Karpas-422 (cell line): ENCODE measurements around the gene CREB5. TPM values are rescaled to one million over a fixed set of nuclear protein-coding genes. Genes with fewer than 3 reads are reported as not detected.
A peak's percentile ranks its signal among the peaks of the same experiment; 100 is the strongest.
"Not testable (repeated sequence)": the region's sequence is repeated elsewhere in the genome, so short reads cannot be mapped to it uniquely, and the experiment has no call there.

ENCODE experiments used
- DNase-seq: peaks from one replicate; pipeline ENCODE4 v3.0.0-alpha.2; 2015
- H2AFZ ChIP-seq: fragments of 200-600 bp; sonication (generic); 2 replicates; pipeline ENCODE4 v1.6.1; 2014; ENCODE audit warnings: antibody characterized with exemption, low read length, mixed read lengths
- H3K27ac ChIP-seq: fragments of 200-600 bp; sonication (generic); 2 replicates; pipeline ENCODE4 v1.5.1; 2014; ENCODE audit warnings: mild to moderate bottlenecking, low read length, moderate library complexity
- H3K27me3 ChIP-seq: fragments of 200-600 bp; sonication (generic); 2 replicates; pipeline ENCODE4 v1.6.1; 2014; ENCODE audit warnings: low read length, mixed read lengths
- H3K36me3 ChIP-seq: fragments of 200-600 bp; sonication (generic); 2 replicates; pipeline ENCODE4 v1.6.1; 2014; ENCODE audit warnings: low read length, mixed read lengths; ENCODE audit not compliant: insufficient read depth
- H3K4me1 ChIP-seq: fragments of 200-600 bp; sonication (generic); 2 replicates; pipeline ENCODE4 v1.6.1; 2014; ENCODE audit warnings: mild to moderate bottlenecking, low read length, mixed read lengths
- H3K4me2 ChIP-seq: fragments of 200-600 bp; sonication (generic); 2 replicates; pipeline ENCODE4 v1.6.1; 2014; ENCODE audit warnings: low read length, low read depth, mild to moderate bottlenecking; ENCODE audit not compliant: poor library complexity, severe bottlenecking
- H3K4me3 ChIP-seq: fragments of 200-600 bp; sonication (generic); 2 replicates; pipeline ENCODE4 v1.5.1; 2014; ENCODE audit warnings: mild to moderate bottlenecking, antibody characterized with exemption, low read length, mixed read lengths
- H3K79me2 ChIP-seq: fragments of 200-600 bp; sonication (generic); 2 replicates; pipeline ENCODE4 v1.6.1; 2014; ENCODE audit warnings: mild to moderate bottlenecking, low read length, mixed read lengths
- H3K9ac ChIP-seq: fragments of 200-600 bp; sonication (generic); 2 replicates; pipeline ENCODE4 v1.6.0; 2014; ENCODE audit warnings: low read length
- H3K9me2 ChIP-seq: fragments of 200-600 bp; sonication (generic), shearing (Covaris generic); replicated peaks from 2 replicates; pipeline ENCODE4 v1.6.0; 2014; ENCODE audit warnings: mild to moderate bottlenecking, low read length, moderate library complexity; ENCODE audit not compliant: insufficient read depth
- H3K9me3 ChIP-seq: fragments of 300-700, 200-600 bp; sonication (generic); 2 replicates; pipeline ENCODE4 v1.6.1; 2014; ENCODE audit warnings: low read length, mixed read lengths
- H4K20me1 ChIP-seq: fragments of 200-600 bp; sonication (generic); 2 replicates; pipeline ENCODE4 v1.6.1; 2014; ENCODE audit warnings: mild to moderate bottlenecking, antibody characterized with exemption, low read length, low read depth; ENCODE audit not compliant: insufficient read depth
- total RNA-seq: library from RNA; depleted of rRNA; stranded (reverse); fragments of >200 nt; shearing (Covaris generic); gene quantifications from 2 replicates; pipeline ENCODE4 v1.2.3, GENCODE V29; 2014; ENCODE audit warnings: low replicate concordance

CREB5 gene
- total RNA-seq, 1 experiment from 2014 or later = 52.1 TPM

GRCh38 chr7:28395831-28396230 lies 16.5 kb upstream of the CREB5 start:
- no peak for DNase-seq
- 0 out of 2 replicates have a peak, but pooled peaks cover 2% of the 10 kb centered on the region for H3K27me3 ChIP-seq
- no peak overlapping the region for H3K9ac ChIP-seq
- no peaks in the 10 kb centered on the region for H4K20me1 ChIP-seq
- H2AFZ ChIP-seq = no peak overlapping the region
- no peaks in the 10 kb centered on the region for H3K79me2 ChIP-seq
- H3K4me2 ChIP-seq = no peak overlapping the region
- H3K9me3 ChIP-seq = no peaks in the 10 kb centered on the region
- no peak overlapping the region for H3K4me3 ChIP-seq
- H3K27ac ChIP-seq = no peak overlapping the region
- H3K4me1 ChIP-seq = no peaks in the 10 kb centered on the region
- H3K36me3 ChIP-seq = no peaks in the 10 kb centered on the region
- no peaks in the 10 kb centered on the region for H3K9me2 ChIP-seq

- 0 out of 2 replicates have a peak, but pooled peaks cover 2% of the 10 kb centered on the region for H3K27me3 ChIP-seq
- H3K27ac ChIP-seq = no peak overlapping the region
- H2AFZ ChIP-seq = no peak overlapping the region
- H3K9me3 ChIP-seq = no peaks in the 10 kb centered on the region
- H3K36me3 ChIP-seq = no peaks in the 10 kb centered on the region
- H3K4me2 ChIP-seq = no peak overlapping the region
- DNase-seq = peak; percentile 14
- no peaks in the 10 kb centered on the region for H3K4me1 ChIP-seq
- H3K4me3 ChIP-seq = no peak overlapping the region
- no peaks in the 10 kb centered on the region for H3K9me2 ChIP-seq
- H4K20me1 ChIP-seq = no peaks in the 10 kb centered on the region
- H3K9ac ChIP-seq = no peak overlapping the region
- no peaks in the 10 kb centered on the region for H3K79me2 ChIP-seq
Measured at GRCh38 chr7:28397141-28397540, 15.2 kb upstream of the CREB5 start.

- no peak overlapping the region for H3K9ac ChIP-seq
- H3K27me3 ChIP-seq = no peaks in the 10 kb centered on the region
- no peak overlapping the region for H2AFZ ChIP-seq
- H3K9me3 ChIP-seq = no peaks in the 10 kb centered on the region
- H3K9me2 ChIP-seq = no peaks in the 10 kb centered on the region
- H3K4me1 ChIP-seq = no peaks in the 10 kb centered on the region
- no peaks in the 10 kb centered on the region for H3K36me3 ChIP-seq
- H3K4me3 ChIP-seq = no peak overlapping the region
- H3K79me2 ChIP-seq = no peaks in the 10 kb centered on the region
- no peaks in the 10 kb centered on the region for H4K20me1 ChIP-seq
- H3K27ac ChIP-seq = no peak overlapping the region
- DNase-seq = peak; percentile 17
- H3K4me2 ChIP-seq = no peak overlapping the region
Measured at GRCh38 chr7:28400838-28401360, 11.4 kb upstream of the CREB5 start.

DNA sequence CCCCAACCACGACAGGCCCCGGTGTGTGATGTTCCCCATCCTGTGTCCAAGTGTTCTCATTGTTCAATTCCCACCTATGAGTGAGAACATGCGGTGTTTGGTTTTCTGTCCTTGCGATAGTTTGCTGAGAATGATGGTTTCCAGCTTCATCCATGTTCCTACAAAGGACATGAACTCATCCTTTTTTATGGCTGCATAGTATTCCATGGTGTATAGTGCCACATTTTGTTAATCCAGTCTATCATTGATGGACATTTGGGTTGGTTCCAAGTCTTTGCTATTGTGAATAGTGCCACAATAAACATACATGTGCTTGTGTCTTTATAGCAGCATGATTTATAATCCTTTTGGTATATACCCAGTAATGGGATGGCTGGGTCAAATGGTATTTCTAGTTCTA lies 10.8 kb upstream of the CREB5 start:
- H3K36me3 ChIP-seq, H3K4me3 ChIP-seq, H3K27me3 ChIP-seq: not testable (repeated sequence)

DNA sequence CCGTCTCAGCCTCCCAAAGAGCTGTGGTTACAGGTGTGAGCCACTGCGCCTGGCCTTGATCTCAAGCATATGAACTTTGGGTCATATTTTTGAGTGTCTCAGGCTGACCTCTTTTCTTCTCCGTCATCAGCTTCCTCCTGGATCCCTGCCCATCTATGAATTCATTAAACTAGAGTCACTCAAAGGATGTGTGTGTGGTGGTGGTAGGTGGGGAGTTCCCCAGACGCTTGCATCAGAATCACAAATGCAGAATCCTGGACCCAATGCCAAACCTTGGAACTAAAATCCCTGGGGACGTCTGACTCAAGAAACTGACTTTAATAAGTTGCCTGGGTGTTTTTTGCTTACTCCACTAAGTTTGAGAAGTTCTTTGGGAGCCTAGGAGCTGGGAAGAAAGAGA lies 6.7 kb upstream of the CREB5 start:
- no peaks in the 10 kb centered on the region for H3K79me2 ChIP-seq
- no peaks in the 10 kb centered on the region for H3K9me2 ChIP-seq
- no peaks in the 10 kb centered on the region for H3K27me3 ChIP-seq
- H3K4me1 ChIP-seq = peaks cover 4% of the 10 kb centered on the region
- no peak overlapping the region for H2AFZ ChIP-seq
- H3K9ac ChIP-seq = no peak overlapping the region
- H4K20me1 ChIP-seq = no peaks in the 10 kb centered on the region
- H3K9me3 ChIP-seq = no peaks in the 10 kb centered on the region
- no peaks in the 10 kb centered on the region for H3K36me3 ChIP-seq
- no peak overlapping the region for H3K4me2 ChIP-seq
- H3K4me3 ChIP-seq = no peak overlapping the region
- no peak for DNase-seq
- H3K27ac ChIP-seq = no peak overlapping the region

More for the DNA sequence above, 10.8 kb upstream of the CREB5 start:
- not testable (repeated sequence) for H2AFZ ChIP-seq, H3K4me1 ChIP-seq, DNase-seq, H4K20me1 ChIP-seq, H3K27ac ChIP-seq, H3K9me3 ChIP-seq, H3K9ac ChIP-seq, H3K79me2 ChIP-seq, H3K9me2 ChIP-seq, H3K4me2 ChIP-seq

DNA sequence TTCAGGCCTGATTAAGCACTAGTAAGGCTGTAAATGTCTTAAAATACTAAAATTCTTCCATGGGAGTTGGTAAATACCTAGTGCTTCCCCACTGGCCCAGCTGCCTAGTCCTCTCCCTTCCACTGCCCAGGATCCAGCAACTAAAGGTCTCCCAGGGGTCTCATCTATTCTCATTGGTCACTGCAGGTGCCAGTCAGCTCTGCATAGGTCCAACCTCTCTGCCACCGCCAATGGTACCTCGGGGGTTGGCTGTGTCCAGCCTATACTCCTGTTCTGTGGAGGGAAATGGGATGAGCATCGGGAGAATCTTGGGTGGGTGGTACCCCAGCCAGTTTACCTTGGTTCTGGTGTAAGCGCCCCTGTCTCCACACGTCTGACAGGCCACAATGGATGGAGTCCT lies 6.1 kb upstream of the CREB5 start:
- peaks cover 10% of the 10 kb centered on the region for H3K4me1 ChIP-seq
- no peak overlapping the region for H3K4me2 ChIP-seq
- H4K20me1 ChIP-seq = no peaks in the 10 kb centered on the region
- DNase-seq = no peak
- no peak overlapping the region for H3K9ac ChIP-seq
- H3K36me3 ChIP-seq = no peaks in the 10 kb centered on the region
- no peaks in the 10 kb centered on the region for H3K27me3 ChIP-seq
- no peak overlapping the region for H3K27ac ChIP-seq
- H3K79me2 ChIP-seq = no peaks in the 10 kb centered on the region
- H3K9me3 ChIP-seq = no peaks in the 10 kb centered on the region
- H3K9me2 ChIP-seq = no peaks in the 10 kb centered on the region
- no peak overlapping the region for H2AFZ ChIP-seq
- no peak overlapping the region for H3K4me3 ChIP-seq

DNA sequence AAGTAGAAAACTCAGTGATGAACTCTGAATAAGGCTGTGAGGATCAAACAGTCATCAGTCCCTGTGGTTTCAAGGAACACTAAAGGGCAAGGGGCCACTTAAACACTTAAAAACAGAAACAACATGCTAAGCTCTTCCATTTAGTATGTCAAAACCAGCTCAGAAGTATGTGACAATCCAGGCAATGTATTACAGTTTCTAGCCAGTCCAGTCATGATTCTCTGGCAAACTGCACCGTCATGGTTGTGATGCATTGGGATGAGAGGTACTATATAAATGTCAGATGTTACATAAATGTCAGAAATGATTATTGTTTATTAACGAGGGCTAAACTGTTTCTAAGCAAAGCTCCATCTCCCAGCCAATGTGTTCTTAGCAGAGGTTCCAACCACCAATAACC lies 4.7 kb upstream of the CREB5 start:
- Histone ChIP-seq H3K27ac (no peak overlapping the region), H3K27me3 (no peaks in the 10 kb centered on the region), H3K36me3 (no peaks in the 10 kb centered on the region), H3K4me2 (no peak overlapping the region), H3K9me3 (no peaks in the 10 kb centered on the region), H3K9me2 (no peaks in the 10 kb centered on the region), H3K4me3 (no peak overlapping the region), H3K4me1 (peaks cover 14% of the 10 kb centered on the region), H3K9ac (no peak overlapping the region), H3K79me2 (no peaks in the 10 kb centered on the region), H4K20me1 (no peaks in the 10 kb centered on the region), H2AFZ (no peak overlapping the region)
- DNase-seq = no peak

DNA sequence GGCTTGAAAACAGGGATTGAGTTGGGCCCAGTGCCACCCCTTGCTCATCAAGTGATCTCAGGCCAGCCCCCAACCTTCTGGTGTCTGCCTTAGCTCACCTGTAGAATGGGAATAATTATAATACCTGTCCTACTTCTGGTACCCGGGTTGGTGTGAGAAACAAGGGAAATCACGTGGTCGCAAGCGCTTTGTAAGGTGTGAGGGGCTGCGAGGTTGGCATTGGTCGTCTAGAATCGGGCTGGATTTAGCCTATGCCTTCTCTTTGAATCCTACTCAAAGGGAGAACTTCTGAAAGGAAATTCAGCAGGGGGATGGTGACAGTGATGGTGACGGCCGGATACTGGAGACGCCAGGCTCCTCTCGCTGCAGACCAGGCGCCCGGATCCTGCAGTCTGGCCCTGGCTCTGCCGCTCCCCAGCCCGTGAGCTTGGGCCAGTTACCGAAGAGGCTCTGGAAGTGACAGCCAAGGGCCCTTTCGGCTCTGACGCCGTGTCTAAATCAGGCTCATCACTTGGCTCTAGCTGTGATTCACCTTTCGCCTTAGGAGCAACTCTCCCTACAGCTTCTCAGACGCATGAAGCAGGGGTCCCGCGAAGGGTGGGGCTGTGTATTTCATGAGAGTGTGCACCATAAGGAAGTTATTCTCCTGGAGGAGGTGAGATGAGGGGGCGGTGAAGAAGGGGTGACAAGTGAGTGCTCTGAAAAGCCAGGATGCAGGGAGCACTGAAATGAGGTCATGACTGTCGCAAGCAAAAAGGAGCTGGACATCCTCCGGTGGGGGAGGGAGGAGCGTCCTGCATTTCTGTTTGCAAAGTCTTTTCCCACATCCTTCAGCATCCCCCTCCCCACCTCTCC lies 4.0 kb upstream of the CREB5 start:
- no peaks in the 10 kb centered on the region for H3K79me2 ChIP-seq
- no peak overlapping the region for H3K4me3 ChIP-seq
- peaks cover 14% of the 10 kb centered on the region for H3K4me1 ChIP-seq
- no peaks in the 10 kb centered on the region for H3K27me3 ChIP-seq
- H4K20me1 ChIP-seq = no peaks in the 10 kb centered on the region
- H3K27ac ChIP-seq = no peak overlapping the region
- H3K9ac ChIP-seq = no peak overlapping the region
- DNase-seq = no peak
- no peaks in the 10 kb centered on the region for H3K9me2 ChIP-seq
- no peak overlapping the region for H3K4me2 ChIP-seq
- H3K9me3 ChIP-seq = no peaks in the 10 kb centered on the region
- no peaks in the 10 kb centered on the region for H3K36me3 ChIP-seq
- H2AFZ ChIP-seq = no peak overlapping the region
